NK-92 treated with Interleukin-12 subunit alpha and Interleukin-12 subunit beta, amount 100 ng/mL, for 24 hours (cell line): ENCODE measurements around the gene CYP4F8.
"Not testable (repeated sequence)": the region's sequence is repeated elsewhere in the genome, so short reads cannot be mapped to it uniquely, and the experiment has no call there.

ENCODE experiments used
- DNase-seq: peaks from one replicate; lab custom pipeline; 2025; lab: John Stamatoyannopoulos, UW

CYP4F8 gene, protein sequence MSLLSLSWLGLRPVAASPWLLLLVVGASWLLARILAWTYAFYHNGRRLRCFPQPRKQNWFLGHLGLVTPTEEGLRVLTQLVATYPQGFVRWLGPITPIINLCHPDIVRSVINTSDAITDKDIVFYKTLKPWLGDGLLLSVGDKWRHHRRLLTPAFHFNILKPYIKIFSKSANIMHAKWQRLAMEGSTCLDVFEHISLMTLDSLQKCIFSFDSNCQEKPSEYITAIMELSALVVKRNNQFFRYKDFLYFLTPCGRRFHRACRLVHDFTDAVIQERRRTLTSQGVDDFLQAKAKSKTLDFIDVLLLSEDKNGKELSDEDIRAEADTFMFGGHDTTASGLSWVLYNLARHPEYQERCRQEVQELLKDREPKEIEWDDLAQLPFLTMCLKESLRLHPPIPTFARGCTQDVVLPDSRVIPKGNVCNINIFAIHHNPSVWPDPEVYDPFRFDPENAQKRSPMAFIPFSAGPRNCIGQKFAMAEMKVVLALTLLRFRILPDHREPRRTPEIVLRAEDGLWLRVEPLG

DNA sequence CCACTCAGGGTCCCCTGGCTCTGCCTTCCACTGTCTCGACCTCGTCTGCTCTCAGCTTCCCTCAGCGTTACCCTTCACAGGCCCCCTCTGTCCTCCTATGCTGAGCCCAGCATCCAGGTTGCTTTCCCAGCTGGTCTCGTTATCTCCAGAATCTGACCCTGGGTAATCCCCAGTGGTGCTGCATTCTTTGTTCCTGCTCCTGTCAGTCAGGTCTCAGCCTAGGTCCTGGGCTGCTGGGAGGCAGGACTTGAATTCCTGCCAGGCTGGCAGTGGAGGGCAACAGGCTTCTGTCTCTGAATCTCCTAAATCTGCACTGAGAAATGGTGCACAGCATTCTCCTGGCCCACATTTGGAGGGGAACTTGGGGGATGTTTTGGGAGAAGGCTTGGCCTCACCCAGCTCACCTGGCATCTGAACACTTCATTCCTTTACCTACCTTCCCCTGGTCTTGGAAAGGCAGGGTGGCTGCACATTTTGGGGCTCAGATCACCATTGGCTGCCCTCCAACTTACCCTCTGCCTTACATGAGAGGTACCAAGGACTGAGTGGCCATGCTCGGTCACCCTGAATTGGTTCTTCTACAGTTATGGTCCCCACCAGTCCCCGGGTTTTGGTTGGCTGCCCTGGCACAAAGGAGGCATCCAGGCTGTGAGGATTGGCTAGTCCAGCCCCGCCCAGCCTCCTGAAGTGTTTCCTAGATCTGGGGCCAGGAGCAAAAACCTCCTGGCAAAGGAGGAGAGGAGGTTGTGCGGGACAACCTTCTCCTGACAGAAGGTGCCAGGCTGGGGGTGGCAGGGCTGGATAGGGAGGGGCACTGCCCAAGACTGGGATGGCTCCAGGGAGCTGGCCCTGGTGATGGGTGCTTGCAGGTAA is at the start of gene CYP4F8:
Gene CYP4F8, plus strand, starts transcription at position 712 of the 873 bp plus-strand sequence. CDS start 399 bp downstream, outside the sequence.
- no peak for DNase-seq

DNA sequence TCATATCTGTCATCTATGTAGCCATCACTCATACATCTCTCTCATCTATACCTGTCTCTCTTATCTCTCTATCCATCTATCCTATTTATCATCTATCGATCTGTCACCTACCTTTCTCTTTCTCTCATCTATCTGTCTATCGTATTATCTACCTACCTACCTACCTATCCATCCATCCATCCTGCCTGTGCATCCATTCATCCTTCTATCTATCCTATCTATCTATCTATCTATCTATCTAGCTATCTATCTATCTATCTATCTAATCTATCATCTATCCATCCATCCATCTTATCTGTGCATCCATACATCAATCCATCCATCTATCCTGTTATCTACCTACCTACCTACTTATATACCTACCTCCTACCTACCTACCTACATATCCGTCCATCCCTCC is 44.6 kb upstream of the CYP4F8 start:
- no peak for DNase-seq

DNA sequence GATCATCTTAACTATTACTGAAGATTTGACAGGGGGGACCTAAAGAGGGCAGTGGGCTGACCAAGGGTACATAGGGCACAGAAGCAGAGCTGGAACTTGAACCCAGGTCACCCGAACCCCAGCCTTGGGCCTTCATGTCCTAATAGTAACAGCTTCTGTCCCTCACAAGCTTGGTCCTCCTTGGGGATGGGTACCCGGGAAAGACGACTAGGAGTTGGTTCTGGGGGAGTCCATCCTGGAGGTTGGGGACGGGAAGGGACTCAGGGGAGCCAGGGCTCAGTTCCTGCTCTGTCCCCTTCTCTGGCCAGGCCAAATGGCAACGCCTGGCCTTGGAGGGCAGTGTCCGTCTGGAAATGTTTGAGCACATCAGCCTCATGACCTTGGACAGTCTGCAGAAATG is 39.6 kb upstream of the CYP4F8 start:
- no peak for DNase-seq

DNA sequence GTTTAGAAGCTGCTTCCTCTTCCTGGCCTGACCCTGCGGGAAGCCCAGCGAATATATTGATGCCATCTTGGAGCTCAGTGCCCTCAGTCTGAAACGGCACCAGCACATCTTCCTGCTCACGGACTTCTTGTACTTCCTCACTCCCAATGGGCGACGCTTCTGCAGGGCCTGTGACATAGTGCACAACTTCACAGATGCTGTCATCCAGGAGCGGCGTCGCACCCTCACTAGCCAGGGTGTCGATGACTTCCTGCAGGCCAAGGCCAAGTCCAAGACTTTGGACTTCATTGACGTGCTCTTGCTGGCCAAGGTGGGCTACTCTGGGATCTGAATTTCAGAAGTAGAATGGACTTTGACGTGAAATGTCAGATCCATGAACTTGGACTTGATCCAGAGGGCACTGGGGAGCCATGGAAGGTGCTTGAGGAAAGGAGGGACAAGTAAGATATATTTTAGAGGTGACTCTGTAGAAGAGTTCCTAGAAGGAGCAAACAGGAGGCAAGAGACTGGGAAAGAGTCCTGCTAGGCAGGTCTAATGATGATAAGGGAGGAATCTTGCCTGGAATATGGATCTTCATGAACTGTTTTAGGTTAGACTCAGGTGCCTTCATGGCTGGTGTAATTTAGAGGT is 38.4 kb upstream of the CYP4F8 start:
- no peak for DNase-seq

DNA sequence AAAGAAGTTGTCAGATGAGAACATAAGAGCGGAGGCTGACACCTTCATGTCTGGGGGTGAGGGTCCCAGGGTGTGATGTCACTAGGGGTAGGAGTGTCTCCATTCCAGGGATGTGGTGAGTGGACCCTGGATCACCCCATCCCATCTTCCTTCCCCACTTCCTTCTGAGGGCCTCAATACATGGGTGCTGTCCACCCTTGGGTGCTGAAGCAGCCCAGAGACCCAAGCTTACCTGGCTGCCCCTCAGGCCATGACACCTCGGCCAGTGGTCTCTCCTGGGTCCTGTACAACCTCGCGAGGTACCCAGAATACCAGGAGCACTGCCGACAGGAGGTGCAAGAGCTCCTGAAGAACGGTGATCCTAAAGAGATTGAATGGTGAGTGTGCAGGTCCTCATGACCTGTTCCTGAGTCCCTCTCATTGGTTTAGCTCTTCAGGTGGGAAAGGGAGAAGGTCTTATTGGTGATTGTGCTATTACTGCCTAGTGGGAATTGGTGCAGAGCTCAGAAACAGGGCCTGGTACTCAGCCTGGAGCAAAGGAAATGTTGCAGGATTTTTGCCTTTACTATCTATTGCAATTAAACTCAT is 37.7 kb upstream of the CYP4F8 start:
- no peak for DNase-seq

DNA sequence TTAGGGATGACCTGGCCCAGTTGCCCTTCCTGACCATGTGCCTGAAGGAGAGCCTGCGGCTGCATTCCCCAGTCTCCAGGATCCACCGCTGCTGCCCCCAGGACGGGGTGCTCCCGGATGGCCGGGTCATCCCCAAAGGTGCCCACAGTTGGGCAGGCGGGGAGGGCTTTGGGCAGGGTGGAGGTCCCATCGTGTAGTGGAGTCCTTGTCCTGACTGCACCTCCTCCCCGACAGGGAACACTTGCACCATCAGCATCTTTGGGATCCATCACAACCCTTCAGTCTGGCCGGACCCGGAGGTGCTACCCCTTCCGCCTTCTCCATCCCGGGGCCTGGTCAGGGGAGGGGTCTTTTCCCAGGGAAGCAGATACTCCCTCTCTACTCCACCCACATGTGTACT is 31.7 kb upstream of the CYP4F8 start:
- DNase-seq: no peak

DNA sequence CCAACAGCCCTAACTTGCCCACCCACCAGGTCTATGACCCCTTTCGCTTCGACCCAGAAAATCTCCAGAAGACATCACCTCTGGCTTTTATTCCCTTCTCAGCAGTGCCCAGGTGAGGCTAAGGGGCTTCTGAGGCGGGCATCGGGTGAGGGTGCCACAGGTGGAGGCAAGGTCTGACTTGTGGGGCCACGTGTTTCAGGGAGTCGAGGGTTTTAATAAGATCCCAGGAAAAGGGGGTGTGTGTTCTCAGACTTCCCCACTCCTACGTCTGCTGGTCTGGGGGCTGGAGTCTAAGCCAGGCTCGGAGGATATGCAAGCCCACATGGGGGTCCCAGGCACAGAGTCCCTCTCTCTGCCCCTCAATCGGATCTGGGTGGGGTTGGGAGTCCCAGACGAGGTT is 30.9 kb upstream of the CYP4F8 start:
- DNase-seq: no peak

DNA sequence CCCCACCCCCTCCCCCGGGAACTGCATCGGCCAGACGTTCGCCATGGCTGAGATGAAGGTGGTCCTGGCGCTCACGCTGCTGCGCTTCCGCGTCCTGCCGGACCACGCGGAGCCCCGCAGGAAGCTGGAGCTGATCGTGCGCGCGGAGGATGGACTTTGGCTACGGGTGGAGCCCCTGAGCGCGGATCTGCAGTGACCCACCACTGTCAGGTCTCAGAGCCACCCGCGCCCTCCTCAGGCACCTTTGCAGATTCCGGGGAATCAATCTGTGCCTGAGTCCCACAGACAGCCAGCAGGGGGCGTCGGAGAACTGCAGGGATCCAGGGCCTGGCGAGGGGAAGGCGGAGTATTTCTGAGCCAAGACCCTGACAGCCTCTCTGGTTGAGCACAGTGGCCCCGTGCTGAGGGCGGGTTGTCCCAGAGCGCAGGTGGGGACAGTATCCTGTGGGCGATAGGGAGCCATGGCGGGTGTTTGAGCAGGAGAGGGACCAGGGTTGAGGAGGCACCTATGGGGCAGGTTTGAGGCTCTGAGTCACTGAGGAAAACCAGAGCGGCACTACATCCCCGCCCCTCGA is 30.4 kb upstream of the CYP4F8 start:
- peak; percentile 58 for DNase-seq

DNA sequence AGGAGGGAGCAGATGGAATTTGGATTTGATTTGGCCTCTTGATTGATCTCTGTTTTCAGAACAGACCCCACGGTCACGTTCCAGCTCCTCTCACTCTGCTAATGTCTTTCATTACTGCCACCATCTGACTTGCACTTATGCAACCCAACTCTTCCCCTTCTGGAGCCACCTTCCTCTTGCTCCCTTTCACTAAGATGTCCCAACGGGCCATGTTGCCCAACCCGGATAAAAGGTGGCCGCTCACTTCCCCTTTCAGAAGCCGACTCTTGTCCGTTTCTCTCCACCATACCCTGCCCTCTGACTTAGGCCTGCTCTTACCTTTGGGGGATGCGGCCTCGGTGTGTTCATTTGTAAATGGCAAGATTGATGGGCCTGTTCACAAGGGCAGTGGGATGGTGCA is 27.4 kb upstream of the CYP4F8 start:
- no peak for DNase-seq

DNA sequence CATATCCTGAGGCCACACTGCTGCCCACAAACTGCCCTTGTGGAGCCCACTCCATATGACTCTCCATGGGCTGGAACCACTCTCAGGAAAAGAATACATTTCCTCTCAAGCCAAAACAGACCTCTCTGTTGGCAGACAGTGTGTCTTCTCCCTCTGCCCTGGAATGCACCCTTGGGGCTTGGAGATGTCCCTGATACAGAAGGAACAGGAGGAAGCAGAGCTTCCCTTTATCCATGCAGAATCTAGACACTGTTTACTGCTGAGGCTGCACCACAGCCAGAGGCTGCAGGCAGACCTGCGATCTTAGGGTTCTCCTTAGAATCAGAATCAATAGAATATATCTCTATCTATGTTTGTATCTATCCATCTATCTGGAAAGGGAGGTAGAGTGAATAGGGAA is 26.8 kb upstream of the CYP4F8 start:
- no peak for DNase-seq

DNA sequence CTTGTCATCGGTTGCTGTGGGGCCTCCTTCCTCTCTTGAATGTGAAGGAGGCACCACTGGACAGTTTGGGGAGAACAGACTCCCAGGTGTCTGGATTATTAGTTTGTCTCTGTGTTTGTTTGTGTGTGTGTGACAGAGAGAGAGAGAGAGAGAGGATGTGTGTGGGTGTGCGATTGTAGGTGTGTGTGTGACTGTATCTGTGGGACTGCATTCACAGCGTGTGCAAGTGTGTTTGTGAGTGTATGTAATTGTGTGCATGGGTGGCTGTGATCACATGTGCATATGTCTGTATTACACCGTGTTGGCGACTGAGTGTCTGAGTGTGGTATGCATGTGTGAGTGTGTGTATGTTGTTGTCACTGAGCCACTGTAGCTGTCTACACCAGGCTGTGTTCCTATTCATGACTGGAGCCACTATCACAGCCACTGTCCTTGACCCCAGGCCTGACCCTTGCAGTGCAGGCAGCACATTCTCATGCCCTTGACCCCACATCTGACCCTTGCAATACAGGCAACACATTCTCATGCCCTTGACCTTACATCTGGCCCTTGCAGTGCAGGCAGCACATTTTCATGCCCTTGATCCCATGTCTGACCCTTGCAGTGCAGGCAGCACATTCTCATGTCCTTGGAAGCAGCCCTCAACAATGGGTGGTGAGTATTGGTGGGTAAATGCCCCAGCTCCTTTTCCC is 25.1 kb upstream of the CYP4F8 start:
- no peak for DNase-seq

DNA sequence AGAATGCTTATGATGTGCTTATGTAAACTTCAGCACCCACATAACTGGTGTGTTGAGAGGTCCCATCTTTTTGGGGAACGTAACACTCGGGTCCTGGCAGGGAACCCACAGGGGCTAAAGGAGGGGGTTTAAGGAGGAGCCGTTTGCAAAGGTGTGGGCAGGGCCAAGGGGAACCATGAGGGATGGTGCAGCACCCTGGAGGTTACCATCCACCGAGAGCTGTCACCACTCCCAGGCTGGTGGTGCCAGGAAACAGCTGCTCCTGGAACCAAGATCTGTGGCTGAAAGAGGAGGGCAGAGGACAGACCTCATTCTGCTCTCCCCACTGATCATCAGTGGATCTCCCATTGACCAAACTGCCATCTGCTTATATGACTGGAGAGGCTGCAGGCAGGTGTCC is 23.2 kb upstream of the CYP4F8 start:
- DNase-seq: no peak

DNA sequence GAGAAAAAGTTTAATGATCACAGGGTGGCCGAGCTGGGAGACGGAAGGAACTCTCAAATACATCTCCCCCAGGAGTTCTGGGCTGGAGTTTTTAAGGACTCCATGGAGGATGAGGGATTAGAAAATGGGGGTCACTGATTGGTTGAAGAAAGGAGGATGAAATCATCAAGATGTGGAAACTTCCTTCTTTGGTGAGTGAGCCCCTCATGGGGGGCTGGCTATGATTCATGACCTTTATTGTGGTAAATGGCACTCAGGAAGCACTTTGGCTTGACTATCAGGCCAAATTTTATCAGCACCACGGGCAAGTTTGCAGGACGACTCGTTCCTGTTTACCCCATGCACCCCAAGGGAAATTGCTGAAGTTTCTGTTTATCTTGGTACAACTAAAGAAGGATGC is 22.5 kb upstream of the CYP4F8 start:
- DNase-seq: not testable (repeated sequence)

DNA sequence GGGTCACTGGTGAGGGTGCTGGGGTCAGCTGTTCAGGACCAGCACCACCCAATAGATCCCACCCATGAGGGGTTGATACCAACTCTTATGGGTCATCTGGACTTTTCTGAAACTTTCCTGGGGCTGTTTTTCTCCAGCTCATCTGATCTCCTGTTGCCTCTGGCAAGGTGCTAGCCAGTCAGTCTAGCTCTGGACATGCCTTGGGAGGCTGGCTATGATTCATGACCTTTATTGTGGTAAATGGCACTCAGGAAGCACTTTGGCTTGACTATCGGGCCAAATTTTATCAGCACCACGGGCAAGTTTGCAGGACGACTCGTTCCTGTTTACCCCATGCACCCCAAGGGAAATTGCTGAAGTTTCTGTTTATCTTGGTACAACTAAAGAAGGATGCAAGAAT is 21.3 kb upstream of the CYP4F8 start:
- not testable (repeated sequence) for DNase-seq

DNA sequence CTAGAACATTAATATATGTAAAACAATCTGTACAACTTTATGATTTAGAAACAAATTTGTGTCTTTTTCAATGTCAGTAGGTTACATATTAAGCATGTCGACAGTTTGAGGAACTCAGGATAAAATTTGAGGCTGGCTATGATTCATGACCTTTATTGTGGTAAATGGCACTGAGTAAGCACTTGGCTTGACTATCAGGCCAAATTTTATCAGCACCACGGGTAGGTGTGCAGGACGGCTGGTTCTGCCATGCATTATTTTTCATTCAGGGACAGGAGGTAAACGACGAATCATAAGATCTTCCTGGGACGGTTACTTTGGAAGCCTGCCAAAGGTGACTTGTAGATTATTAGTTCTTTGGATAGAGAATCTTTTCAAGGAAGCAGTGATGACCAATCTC is 19.9 kb upstream of the CYP4F8 start:
- DNase-seq: no peak

DNA sequence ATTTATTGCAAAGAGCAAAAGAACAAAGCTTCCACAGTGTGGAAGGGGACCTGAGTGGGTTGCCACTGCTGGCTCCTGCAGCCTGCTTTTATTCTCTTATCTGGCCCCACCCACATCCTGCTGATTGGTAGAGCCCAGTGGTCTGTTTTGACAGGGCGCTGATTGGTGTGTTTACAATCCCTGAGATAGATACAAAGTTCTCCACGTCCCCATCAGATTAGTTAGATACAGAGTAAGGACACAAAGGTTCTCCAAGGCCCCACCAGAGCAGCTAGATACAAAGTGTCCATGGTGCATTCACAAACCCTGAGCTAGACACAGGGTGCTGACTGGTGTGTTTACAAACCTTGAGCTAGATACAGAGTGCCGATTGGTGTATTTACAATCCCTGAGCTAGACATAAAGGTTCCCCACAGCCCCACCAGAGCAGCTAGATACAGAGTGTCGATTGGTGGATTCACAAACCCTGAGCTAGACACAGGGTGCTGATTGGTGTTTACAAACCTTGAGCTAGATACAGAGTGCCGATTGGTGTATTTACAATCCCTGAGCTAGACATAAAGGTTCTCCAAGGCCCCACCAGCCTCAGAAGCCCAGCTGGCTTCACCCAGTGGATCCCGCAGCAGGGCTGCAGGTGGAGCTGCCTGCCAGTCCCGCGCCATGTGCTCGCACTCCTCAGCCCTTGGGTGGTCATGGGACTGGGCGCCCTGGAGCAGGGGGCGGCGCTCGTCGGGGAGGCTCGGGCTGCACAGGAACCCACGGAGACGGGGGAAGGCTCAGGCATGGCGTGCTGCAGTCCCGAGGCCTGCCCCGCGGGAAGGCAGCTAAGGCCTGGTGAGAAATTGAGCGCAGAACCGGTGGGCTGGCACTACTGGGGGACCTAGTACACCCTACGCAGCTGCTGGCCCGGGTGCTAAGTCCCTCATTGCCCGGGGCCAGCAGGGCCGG is 6.8 kb upstream of the CYP4F8 start:
- not testable (repeated sequence) for DNase-seq

DNA sequence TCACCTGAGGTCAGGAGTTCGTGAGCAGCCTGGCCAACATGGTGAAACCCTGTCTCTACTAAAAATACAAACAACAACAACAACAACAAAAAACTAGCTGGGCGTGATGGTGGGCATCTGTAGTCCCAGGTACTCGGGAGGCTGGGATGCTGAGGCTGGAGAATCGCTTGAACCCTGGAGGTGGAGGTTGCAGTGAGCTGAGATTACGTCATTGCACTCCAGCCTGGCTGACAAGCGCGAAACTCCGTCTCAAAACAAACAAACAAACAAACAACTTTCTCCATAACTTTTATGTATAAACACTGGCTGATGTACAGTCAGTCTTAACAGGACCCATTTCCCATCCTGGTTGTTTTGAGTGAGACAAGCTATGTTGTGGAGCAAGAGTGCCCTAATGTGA is 5.8 kb upstream of the CYP4F8 start:
- DNase-seq: no peak

DNA sequence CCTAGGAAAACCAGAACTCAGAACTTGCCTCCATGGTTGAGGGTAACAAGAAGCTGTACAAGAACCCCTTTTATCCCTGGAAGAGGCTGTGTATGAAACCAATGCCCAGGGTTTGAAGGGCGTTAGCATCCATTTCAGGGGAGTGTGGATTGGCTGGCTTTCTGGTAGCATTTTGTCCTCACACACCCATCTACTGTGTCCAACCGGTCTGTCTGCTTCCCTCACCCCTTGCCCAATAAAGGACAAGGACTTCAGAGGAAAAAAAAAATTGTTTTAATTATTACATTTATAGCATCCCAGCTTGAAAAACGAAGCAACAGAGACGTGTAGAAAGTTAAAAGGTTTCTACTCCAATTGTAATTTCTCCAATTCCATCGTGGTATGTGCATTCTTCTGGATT is 2.7 kb upstream of the CYP4F8 start:
- no peak for DNase-seq

DNA sequence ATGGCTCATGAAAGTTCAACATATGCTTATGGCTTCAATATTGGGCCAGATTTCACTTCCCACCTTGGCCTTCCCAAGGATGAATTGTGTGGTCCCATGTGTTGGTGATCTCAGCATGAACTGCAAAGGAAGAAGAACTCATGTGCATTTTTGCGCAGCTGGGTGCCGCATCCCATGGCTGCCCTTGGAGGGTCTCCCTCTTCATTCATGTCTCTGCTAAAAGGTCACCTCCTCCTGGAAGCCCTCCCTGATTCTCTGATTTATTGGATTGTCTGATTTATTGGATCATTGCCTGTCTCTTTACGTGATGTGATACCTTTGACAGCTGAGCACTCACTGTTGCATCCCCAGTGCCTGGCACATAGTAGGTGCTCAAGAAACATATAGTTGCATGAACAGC is 1.7 kb upstream of the CYP4F8 start:
- DNase-seq: no peak

DNA sequence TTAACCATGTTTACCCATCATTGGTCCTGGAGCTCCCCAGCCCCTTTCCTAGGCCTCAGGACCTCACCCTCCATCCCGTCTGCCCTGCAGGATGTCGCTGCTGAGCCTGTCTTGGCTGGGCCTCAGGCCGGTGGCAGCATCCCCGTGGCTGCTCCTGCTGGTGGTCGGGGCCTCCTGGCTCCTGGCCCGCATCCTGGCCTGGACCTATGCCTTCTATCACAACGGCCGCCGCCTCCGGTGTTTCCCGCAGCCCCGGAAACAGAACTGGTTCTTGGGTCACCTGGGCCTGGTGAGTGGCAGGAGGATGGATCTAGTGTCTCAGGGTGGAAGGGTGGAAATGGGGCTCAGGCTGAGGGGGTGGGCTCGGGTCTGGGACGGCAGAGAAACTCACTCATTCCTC is 508 bp downstream of the CYP4F8 start:
- no peak for DNase-seq
